GF-D8 (cell line): Measurements from ENCODE around the gene GPS1.

Experiments used
- DNase-seq: peaks from one replicate; lab custom pipeline; 2025; lab: John Stamatoyannopoulos, UW

The GPS1 gene

GRCh38 chr17:82090549-82091263 lies 39.0 kb downstream of the GPS1 start:
- DNase-seq: no peak

- DNase-seq: no peak
Observed at GRCh38 chr17:82091264-82092066, 39.8 kb downstream of the GPS1 start.

- no peak for DNase-seq
Observed at GRCh38 chr17:82092094-82092586, 40.4 kb downstream of the GPS1 start.

GRCh38 chr17:82092628-82092994 lies 40.9 kb downstream of the GPS1 start:
- no peak for DNase-seq

- no peak for DNase-seq
Observed at GRCh38 chr17:82092995-82093751, 41.5 kb downstream of the GPS1 start.

- no peak for DNase-seq
Observed at GRCh38 chr17:82094931-82095776, 43.5 kb downstream of the GPS1 start.

- DNase-seq: no peak
Observed at GRCh38 chr17:82095777-82096708, 44.3 kb downstream of the GPS1 start.

GRCh38 chr17:82096709-82097183 lies 45.0 kb downstream of the GPS1 start:
- no peak for DNase-seq

GRCh38 chr17:82097184-82097918 lies 45.7 kb downstream of the GPS1 start:
- no peak for DNase-seq

GRCh38 chr17:82097919-82098168 lies 46.1 kb downstream of the GPS1 start:
- no peak for DNase-seq

GRCh38 chr17:82098169-82098938 lies 46.7 kb downstream of the GPS1 start, which contains the start of gene FASN:
Gene FASN (minus strand): TSS chr17:82098236. CDS start chr17:82096445, 1,791 bp downstream.
- peak; percentile 78 for DNase-seq

- DNase-seq: no peak
Observed at GRCh38 chr17:82098939-82099763, 47.5 kb downstream of the GPS1 start.

- DNase-seq: no peak
Observed at GRCh38 chr17:82100502-82101298, 49.0 kb downstream of the GPS1 start.

- DNase-seq: no peak
Observed at GRCh38 chr17:82101301-82101715, 49.6 kb downstream of the GPS1 start.

- no peak for DNase-seq
Observed at GRCh38 chr17:82101767-82102679, 50.3 kb downstream of the GPS1 start.
